ENCODE measurements around the gene IWS1. TPM values are rescaled to one million over a fixed set of nuclear protein-coding genes. Genes with fewer than 3 reads are reported as not detected.

The IWS1 gene
- total and polyA plus RNA-seq, 9 of the 15 experiments (the other 6 are each of a cell fraction or from before 2014, with no cell fraction given), result 20.8 to 67.2 (median 46.6) TPM

DNA sequence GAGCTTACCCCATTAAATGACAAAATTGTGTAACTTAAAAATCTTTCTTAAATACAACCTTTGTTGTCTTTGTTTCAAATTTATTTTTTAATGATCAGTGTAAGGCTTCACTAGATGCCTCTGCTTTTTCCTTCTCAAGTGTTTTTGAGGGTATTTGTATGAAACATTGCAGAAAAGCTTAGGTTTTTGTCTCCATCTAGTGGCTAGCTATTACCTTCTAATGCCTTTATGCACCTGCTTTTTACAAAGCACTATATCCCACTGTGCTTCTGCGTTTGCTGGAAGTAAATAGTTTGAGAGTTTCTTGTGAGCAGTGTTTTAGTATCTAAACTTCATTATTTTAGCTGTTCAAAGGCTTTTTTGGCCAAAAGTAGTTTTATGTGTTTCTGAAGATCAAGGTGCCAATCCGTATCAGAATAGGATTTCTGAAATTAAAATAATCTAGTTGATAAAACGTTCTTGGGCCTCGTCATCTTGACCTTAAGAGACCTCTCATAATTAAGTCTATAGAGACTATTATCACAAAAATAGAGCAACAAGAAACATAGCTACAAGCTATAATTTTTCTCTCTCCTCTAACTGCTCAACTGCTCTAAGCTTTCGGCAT is 47.0 kb downstream of the IWS1 start:
- intact Hi-C loops (cut with micrococcal nuclease) (loop anchor here (1.0 kb wide), 1 partner anchor 282 kb away; no protein-coding TSS in a partner anchor), in situ Hi-C loops (cut with MboI) (no loop called here)
- TF ChIP-seq ZNF133 (CRISPR knock-in tag; IDR thresholded peaks at IDR 0.05) (no peak), ZNF717 (CRISPR knock-in tag; IDR thresholded peaks at IDR 0.05) (no peak), EWSR1 (IDR thresholded peaks at IDR 0.05; ENCODE audit: borderline replicate concordance, low read depth, partially characterized antibody) (no peak), NR3C1 (CRISPR knock-in tag; IDR thresholded peaks at IDR 0.05) (no peak), CBX8 (IDR thresholded peaks at IDR 0.05; ENCODE audit: borderline replicate concordance, extremely low read depth, low read depth, low read length, poor library complexity, severe bottlenecking) (no peak), TEAD1 (CRISPR knock-in tag; IDR thresholded peaks at IDR 0.05) (no peak), ETV6 (IDR thresholded peaks at IDR 0.05; ENCODE audit: borderline replicate concordance in 1 of 2, low read depth in 2 of 2, low read length in 1 of 2) (no peak), ETV6 (CRISPR knock-in tag; IDR thresholded peaks at IDR 0.05; ENCODE audit: borderline replicate concordance) (no peak), ZNF696 (CRISPR knock-in tag; conservative IDR thresholded peaks at IDR 0.05) (no peak), TAF15 (IDR thresholded peaks at IDR 0.05; ENCODE audit: low read depth, low read length) (no peak), ZNF764 (CRISPR knock-in tag; IDR thresholded peaks at IDR 0.05; ENCODE audit: low read depth) (no peak)
- TF ChIP-seq, protein P1, sequence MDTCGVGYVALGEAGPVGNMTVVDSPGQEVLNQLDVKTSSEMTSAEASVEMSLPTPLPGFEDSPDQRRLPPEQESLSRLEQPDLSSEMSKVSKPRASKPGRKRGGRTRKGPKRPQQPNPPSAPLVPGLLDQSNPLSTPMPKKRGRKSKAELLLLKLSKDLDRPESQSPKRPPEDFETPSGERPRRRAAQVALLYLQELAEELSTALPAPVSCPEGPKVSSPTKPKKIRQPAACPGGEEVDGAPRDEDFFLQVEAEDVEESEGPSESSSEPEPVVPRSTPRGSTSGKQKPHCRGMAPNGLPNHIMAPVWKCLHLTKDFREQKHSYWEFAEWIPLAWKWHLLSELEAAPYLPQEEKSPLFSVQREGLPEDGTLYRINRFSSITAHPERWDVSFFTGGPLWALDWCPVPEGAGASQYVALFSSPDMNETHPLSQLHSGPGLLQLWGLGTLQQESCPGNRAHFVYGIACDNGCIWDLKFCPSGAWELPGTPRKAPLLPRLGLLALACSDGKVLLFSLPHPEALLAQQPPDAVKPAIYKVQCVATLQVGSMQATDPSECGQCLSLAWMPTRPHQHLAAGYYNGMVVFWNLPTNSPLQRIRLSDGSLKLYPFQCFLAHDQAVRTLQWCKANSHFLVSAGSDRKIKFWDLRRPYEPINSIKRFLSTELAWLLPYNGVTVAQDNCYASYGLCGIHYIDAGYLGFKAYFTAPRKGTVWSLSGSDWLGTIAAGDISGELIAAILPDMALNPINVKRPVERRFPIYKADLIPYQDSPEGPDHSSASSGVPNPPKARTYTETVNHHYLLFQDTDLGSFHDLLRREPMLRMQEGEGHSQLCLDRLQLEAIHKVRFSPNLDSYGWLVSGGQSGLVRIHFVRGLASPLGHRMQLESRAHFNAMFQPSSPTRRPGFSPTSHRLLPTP (IDR thresholded peaks at IDR 0.05; ENCODE audit: borderline replicate concordance, extremely low read depth, insufficient read length), result no peak
- TF ChIP-seq, protein P2, sequence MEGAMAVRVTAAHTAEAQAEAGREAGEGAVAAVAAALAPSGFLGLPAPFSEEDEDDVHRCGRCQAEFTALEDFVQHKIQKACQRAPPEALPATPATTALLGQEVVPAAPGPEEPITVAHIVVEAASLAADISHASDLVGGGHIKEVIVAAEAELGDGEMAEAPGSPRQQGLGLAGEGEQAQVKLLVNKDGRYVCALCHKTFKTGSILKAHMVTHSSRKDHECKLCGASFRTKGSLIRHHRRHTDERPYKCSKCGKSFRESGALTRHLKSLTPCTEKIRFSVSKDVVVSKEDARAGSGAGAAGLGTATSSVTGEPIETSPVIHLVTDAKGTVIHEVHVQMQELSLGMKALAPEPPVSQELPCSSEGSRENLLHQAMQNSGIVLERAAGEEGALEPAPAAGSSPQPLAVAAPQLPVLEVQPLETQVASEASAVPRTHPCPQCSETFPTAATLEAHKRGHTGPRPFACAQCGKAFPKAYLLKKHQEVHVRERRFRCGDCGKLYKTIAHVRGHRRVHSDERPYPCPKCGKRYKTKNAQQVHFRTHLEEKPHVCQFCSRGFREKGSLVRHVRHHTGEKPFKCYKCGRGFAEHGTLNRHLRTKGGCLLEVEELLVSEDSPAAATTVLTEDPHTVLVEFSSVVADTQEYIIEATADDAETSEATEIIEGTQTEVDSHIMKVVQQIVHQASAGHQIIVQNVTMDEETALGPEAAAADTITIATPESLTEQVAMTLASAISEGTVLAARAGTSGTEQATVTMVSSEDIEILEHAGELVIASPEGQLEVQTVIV (CRISPR knock-in tag; IDR thresholded peaks at IDR 0.05; ENCODE audit: borderline replicate concordance), result 0 out of 2 replicates have a peak, but pooled peaks have one; percentile 11
- TF ChIP-seq, protein P3, sequence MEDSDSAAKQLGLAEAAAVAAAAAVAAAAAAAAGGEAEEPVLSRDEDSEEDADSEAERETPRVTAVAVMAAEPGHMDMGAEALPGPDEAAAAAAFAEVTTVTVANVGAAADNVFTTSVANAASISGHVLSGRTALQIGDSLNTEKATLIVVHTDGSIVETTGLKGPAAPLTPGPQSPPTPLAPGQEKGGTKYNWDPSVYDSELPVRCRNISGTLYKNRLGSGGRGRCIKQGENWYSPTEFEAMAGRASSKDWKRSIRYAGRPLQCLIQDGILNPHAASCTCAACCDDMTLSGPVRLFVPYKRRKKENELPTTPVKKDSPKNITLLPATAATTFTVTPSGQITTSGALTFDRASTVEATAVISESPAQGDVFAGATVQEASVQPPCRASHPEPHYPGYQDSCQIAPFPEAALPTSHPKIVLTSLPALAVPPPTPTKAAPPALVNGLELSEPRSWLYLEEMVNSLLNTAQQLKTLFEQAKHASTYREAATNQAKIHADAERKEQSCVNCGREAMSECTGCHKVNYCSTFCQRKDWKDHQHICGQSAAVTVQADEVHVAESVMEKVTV (CRISPR knock-in tag; IDR thresholded peaks at IDR 0.05), result peak; percentile 36; the same call in 1 of the 2 replicates

More for the DNA sequence above, 47.0 kb downstream of the IWS1 start:
- Histone ChIP-seq H3K27me3 (ENCODE audit: control insufficient read depth in 2 of 2, insufficient read depth in 2 of 2, low read length in 2 of 2) (no peaks in the 10 kb centered on the region), H3K9me3 (replicated peaks; ENCODE audit: control insufficient read depth, insufficient read depth, low read depth, low read length) (no peaks in the 10 kb centered on the region), H2AFZ (ENCODE audit: low read depth, low read length) (no peak overlapping the region), H3K79me2 (ENCODE audit: control insufficient read depth, insufficient read depth, low read length) (no peaks in the 10 kb centered on the region), H3K36me3 (ENCODE audit: control insufficient read depth, insufficient read depth, low read length) (peaks cover 41% of the 10 kb centered on the region), H3K27ac (ENCODE audit: extremely low read depth, low read depth, low read length) (no peak overlapping the region), H3K4me3 (no peak overlapping the region), H3K4me2 (ENCODE audit: insufficient read depth, low read length) (no peak overlapping the region), H3K9me1 (ENCODE audit: control insufficient read depth, insufficient read depth, low read length) (no peaks in the 10 kb centered on the region), H4K20me1 (replicated peaks; ENCODE audit: control insufficient read depth, insufficient read depth, low read length) (no peaks in the 10 kb centered on the region), H3K9ac (ENCODE audit: insufficient read depth in 1 of 2, low read depth in 2 of 2, low read length in 2 of 2) (no peak overlapping the region), H3K4me1 (replicated peaks in 1 of 2; ENCODE audit: control insufficient read depth in 2 of 2, insufficient read depth in 2 of 2, low read length in 2 of 2) (no peaks in the 10 kb centered on the region)
- peak in 3 of 4 experiments; percentile 27 to 48 (median 29) for DNase-seq (ENCODE audit: extremely low read depth in 1 of 4, low spot score in 3 of 4)
- TSS peak; percentile 15 for BruUV-seq (replicated peaks)
- peak; percentile 96 for ATAC-seq
- CTCF ChIA-PET (ENCODE audit: low intra/inter-chr PET ratio), result interaction anchor here (1.1 to 1.9 kb wide), 4 partner anchors 155 to 282 kb away, joined by 3 to 17 read pairs (median 7); no protein-coding TSS in a partner anchor
- WGBS (ENCODE audit: insufficient coverage, low coverage, missing lambda C conversion rate), result 74% methylated on average over 5 of the region's 5 CpGs
- FAIRE-seq, result peak; percentile 80
- POLR2A ChIA-PET, result interaction anchor here (0.5 to 1.5 kb wide), 7 partner anchors 11 to 411 kb away, joined by 3 to 6 read pairs (median 3); no protein-coding TSS in a partner anchor
